Smooth muscle cell (in vitro differentiated cells): ENCODE results near the gene NUP50. TPM values are rescaled to one million over a fixed set of nuclear protein-coding genes. Genes with fewer than 3 reads are reported as not detected.

Experiments used
- DNase-seq: peaks from one replicate; lab custom pipeline; 2025; ENCODE audit not compliant: unreplicated experiment; lab: John Stamatoyannopoulos, UW
- H2AFZ ChIP-seq: fragments of 200-600 bp; sonication (generic); 2 replicates; pipeline ENCODE4 v1.6.0; 2016; ENCODE audit warnings: antibody characterized with exemption, low read depth, mild to moderate bottlenecking
- H3F3A ChIP-seq: fragments of 200-600 bp; sonication (generic); 2 replicates; pipeline ENCODE4 v1.6.0; 2017; ENCODE audit warnings: antibody characterized with exemption, low read depth
- H3K27ac ChIP-seq: fragments of 200-600 bp; sonication (generic); 2 replicates; pipeline ENCODE4 v1.5.1; 2016; ENCODE audit warnings: low read depth, mild to moderate bottlenecking
- H3K27me3 ChIP-seq: fragments of 200-600 bp; sonication (generic); 2 replicates; pipeline ENCODE4 v1.6.1; 2016; ENCODE audit warnings: low read depth, mild to moderate bottlenecking
- H3K36me3 ChIP-seq: fragments of 200-600 bp; sonication (generic); 2 replicates; pipeline ENCODE4 v1.5.1; 2016; ENCODE audit warnings: low read depth
- H3K4me1 ChIP-seq: fragments of 200-600 bp; sonication (generic); 2 replicates; pipeline ENCODE4 v1.5.1; 2016; ENCODE audit warnings: low read depth
- H3K4me2 ChIP-seq: fragments of 200-600 bp; sonication (generic); 2 replicates; pipeline ENCODE4 v1.6.0; 2016; ENCODE audit warnings: mild to moderate bottlenecking
- H3K4me3 ChIP-seq: fragments of 200-600 bp; sonication (generic); 2 replicates; pipeline ENCODE4 v1.5.1; 2016; ENCODE audit warnings: mild to moderate bottlenecking
- H3K79me2 ChIP-seq: fragments of 200-600 bp; sonication (generic); 2 replicates; pipeline ENCODE4 v1.6.0; 2016; ENCODE audit warnings: low read depth, mild to moderate bottlenecking
- H3K9ac ChIP-seq: fragments of 200-600 bp; sonication (generic); 2 replicates; pipeline ENCODE4 v1.6.0; 2016; ENCODE audit warnings: low read depth
- H3K9me3 ChIP-seq: fragments of 200-600 bp; sonication (generic); replicated peaks from 2 replicates; pipeline ENCODE4 v1.5.1; 2016; ENCODE audit warnings: low read depth
- H4K20me1 ChIP-seq: fragments of 200-600 bp; sonication (generic); 2 replicates; pipeline ENCODE4 v1.6.0; 2016; ENCODE audit warnings: low read depth
- CTCF ChIP-seq: fragments of 200-600 bp; sonication (generic); IDR thresholded peaks from 2 replicates; pipeline ENCODE4 v1.5.1; 2017; ENCODE audit warnings: borderline replicate concordance, mild to moderate bottlenecking, antibody characterized with exemption; ENCODE audit not compliant: insufficient read depth, poor library complexity, severe bottlenecking
- WGBS: methylation state at CpG from one replicate; pipeline ENCODE4 v1.1.7; 2016; ENCODE audit warnings: low lambda C conversion rate; 5-methylcytosine and 5-hydroxymethylcytosine counted together
- polyA plus RNA-seq: library from polyadenylated mRNA; unstranded; fragments of >200 nt; fragmentation: Nextera tagmentation; extraction: Ambion mirVana; gene quantifications from 2 replicates; pipeline ENCODE4 v1.2.1, GENCODE V29; 2016
- total RNA-seq: library from RNA; depleted of rRNA; stranded (reverse); fragments of >200 nt; gene quantifications from 2 replicates; pipeline ENCODE4 v1.2.3, GENCODE V29; 2014

Gene NUP50
- total and polyA plus RNA-seq, 2 experiments from 2014 or later, result 18.6 to 21.0 TPM

GRCh38 chr22:45216133-45217003 lies 52.6 kb downstream of the NUP50 start:
- peaks cover 80% of the 10 kb centered on the region for H4K20me1 ChIP-seq
- peaks cover 54% of the 10 kb centered on the region for H3K79me2 ChIP-seq

GRCh38 chr22:45217345-45217744 lies 53.6 kb downstream of the NUP50 start:
- H3F3A ChIP-seq, result no peaks in the 10 kb centered on the region
- no peak for DNase-seq
- no peak overlapping the region for H3K27ac ChIP-seq
- H3K9ac ChIP-seq, result no peak overlapping the region
- H3K27me3 ChIP-seq, result no peaks in the 10 kb centered on the region
- no peak for TF ChIP-seq CTCF
- H3K4me1 ChIP-seq, result peaks cover 5% of the 10 kb centered on the region
- peaks cover 64% of the 10 kb centered on the region for H3K79me2 ChIP-seq
- no peaks in the 10 kb centered on the region for H3K36me3 ChIP-seq
- no peak overlapping the region for H2AFZ ChIP-seq
- no peaks in the 10 kb centered on the region for H3K9me3 ChIP-seq
- no peak overlapping the region for H3K4me2 ChIP-seq
- 96% methylated on average over 6 of the region's 6 CpGs for WGBS
- no peak overlapping the region for H3K4me3 ChIP-seq
- peaks cover 84% of the 10 kb centered on the region for H4K20me1 ChIP-seq

More at GRCh38 chr22:45216133-45217003, 52.6 kb downstream of the NUP50 start:
- Histone ChIP-seq H3K27me3 (no peaks in the 10 kb centered on the region), H3K9ac (no peak overlapping the region), H3K4me3 (no peak overlapping the region), H3F3A (peaks cover 5% of the 10 kb centered on the region), H3K4me1 (peaks cover 12% of the 10 kb centered on the region), H3K27ac (no peak overlapping the region), H2AFZ (no peak overlapping the region), H3K9me3 (no peaks in the 10 kb centered on the region), H3K36me3 (no peaks in the 10 kb centered on the region), H3K4me2 (no peak overlapping the region)
- WGBS, result 42% methylated on average over 22 of the region's 22 CpGs
- no peak for DNase-seq
- no peak for TF ChIP-seq CTCF

GRCh38 chr22:45217806-45218205 lies 54.1 kb downstream of the NUP50 start:
- Histone ChIP-seq H3F3A (no peaks in the 10 kb centered on the region), H3K27ac (no peak overlapping the region), H3K27me3 (no peaks in the 10 kb centered on the region), H3K79me2 (peaks cover 69% of the 10 kb centered on the region), H2AFZ (no peak overlapping the region), H3K36me3 (no peaks in the 10 kb centered on the region), H3K4me3 (no peak overlapping the region), H3K4me1 (peaks cover 1% of the 10 kb centered on the region), H4K20me1 (peaks cover 89% of the 10 kb centered on the region), H3K9ac (no peak overlapping the region), H3K4me2 (no peak overlapping the region), H3K9me3 (no peaks in the 10 kb centered on the region)
- DNase-seq, result no peak
- TF ChIP-seq CTCF, result no peak
- 92% methylated on average over 14 of the region's 14 CpGs for WGBS
